GM23248 (cell line): ENCODE measurements around the gene SNRNP27.

Experiments
- EZH2 ChIP-seq: fragments of 200-600 bp; sonication (generic); IDR thresholded peaks from 2 replicates; pipeline ENCODE4 v1.6.1; 2018; ENCODE audit warnings: antibody characterized with exemption, mild to moderate bottlenecking; ENCODE audit not compliant: insufficient read depth, poor library complexity, severe bottlenecking
- EZH2phosphoT487 ChIP-seq: fragments of 200-600 bp; sonication (generic); IDR thresholded peaks from 2 replicates; pipeline ENCODE4 v1.6.1; 2018; ENCODE audit warnings: antibody characterized with exemption, moderate library complexity, mild to moderate bottlenecking, low read depth; ENCODE audit not compliant: insufficient read depth

- TF ChIP-seq EZH2 (no peak), EZH2phosphoT487 (no peak)
Observed at GRCh38 chr2:69846182-69847067, 47.3 kb upstream of the SNRNP27 start.
